ENCODE data around the gene RUNX1. TPM values are rescaled to one million over a fixed set of nuclear protein-coding genes. Genes with fewer than 3 reads are reported as not detected.

Gene RUNX1
- total and polyA plus RNA-seq, 2 of the 13 experiments (the other 11 are each of a cell fraction or from before 2014, with no cell fraction given): 5.4 to 6.4 TPM

DNA sequence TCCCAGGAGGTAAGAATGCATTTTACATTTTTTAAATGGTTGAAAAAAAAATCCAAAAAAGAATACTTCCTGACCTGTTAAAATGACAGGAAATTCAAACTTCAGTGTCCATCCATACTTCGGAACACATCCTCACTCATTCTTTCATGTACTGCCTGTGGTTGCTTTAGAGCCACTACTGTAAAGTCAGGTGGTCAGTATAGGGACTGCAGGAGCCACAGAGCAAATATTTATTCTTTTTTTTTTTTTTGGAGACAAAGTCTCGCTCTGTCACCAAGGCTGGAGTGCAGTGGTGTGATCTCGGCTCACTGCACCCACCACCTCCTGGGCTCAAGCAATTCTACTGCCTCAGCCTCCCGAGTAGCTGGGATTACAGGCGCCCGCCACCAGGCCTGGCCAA lies 255.6 kb downstream of the RUNX1 start (continued):
- TF ChIP-seq TFDP2 (CRISPR knock-in tag; IDR thresholded peaks at IDR 0.05) (no peak), ZNF710 (CRISPR knock-in tag; IDR thresholded peaks at IDR 0.05; ENCODE audit: borderline replicate concordance) (peak; percentile 25; the same call in 1 of the 2 replicates), CBFB (CRISPR knock-in tag; IDR thresholded peaks at IDR 0.05) (no peak), ZBTB3 (CRISPR knock-in tag; IDR thresholded peaks at IDR 0.05; ENCODE audit: borderline replicate concordance, low read depth) (0 out of 2 replicates have a peak, but pooled peaks have one; percentile 50), FOXP4 (CRISPR knock-in tag; IDR thresholded peaks at IDR 0.05) (peak; percentile 45; the same call in 1 of the 2 replicates), ZBTB26 (CRISPR knock-in tag; IDR thresholded peaks at IDR 0.05; ENCODE audit: borderline replicate concordance) (no peak), MLXIP (CRISPR knock-in tag; IDR thresholded peaks at IDR 0.05; ENCODE audit: borderline replicate concordance) (no peak), ZNF362 (CRISPR knock-in tag; IDR thresholded peaks at IDR 0.05; ENCODE audit: borderline replicate concordance) (peak; percentile 96), SIX4 (CRISPR knock-in tag; IDR thresholded peaks at IDR 0.05) (no peak), ZNF12 (CRISPR knock-in tag; IDR thresholded peaks at IDR 0.05) (peak; percentile 75; the same call in 1 of the 2 replicates), HOXA3 (CRISPR knock-in tag; IDR thresholded peaks at IDR 0.05) (peak; percentile 20; the same call in 1 of the 2 replicates), ZNF816 (CRISPR knock-in tag; IDR thresholded peaks at IDR 0.05; ENCODE audit: borderline replicate concordance) (no peak), CENPT (CRISPR knock-in tag; IDR thresholded peaks at IDR 0.05; ENCODE audit: low read depth) (no peak), HDAC2 (CRISPR knock-in tag; IDR thresholded peaks at IDR 0.05) (0 out of 2 replicates have a peak, but pooled peaks have one; percentile 20), IRF2 (CRISPR knock-in tag; IDR thresholded peaks at IDR 0.05) (peak; percentile 21; the same call in 1 of the 2 replicates), ZNF572 (CRISPR knock-in tag; IDR thresholded peaks at IDR 0.05) (no peak), SALL1 (CRISPR knock-in tag; IDR thresholded peaks at IDR 0.05) (peak; percentile 44)
- TF ChIP-seq, protein P1, sequence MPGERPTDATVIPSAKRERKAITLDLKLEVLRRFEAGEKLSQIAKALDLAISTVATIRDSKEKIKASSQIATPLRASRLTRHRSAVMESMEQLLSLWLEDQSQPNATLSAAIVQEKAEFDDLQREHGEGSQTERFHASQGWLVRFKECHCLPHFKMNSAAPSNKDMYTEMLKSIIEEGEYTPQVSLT (CRISPR knock-in tag; IDR thresholded peaks at IDR 0.05; ENCODE audit: borderline replicate concordance, low read depth): no peak

Measured in HepG2 (cell line).